ENCODE data around the gene SEPTIN12. TPM values are rescaled to one million over a fixed set of nuclear protein-coding genes. Genes with fewer than 3 reads are reported as not detected.

Gene SEPTIN12
- polyA plus RNA-seq, 1 donor from 2014 or later = 1.8 TPM

DNA sequence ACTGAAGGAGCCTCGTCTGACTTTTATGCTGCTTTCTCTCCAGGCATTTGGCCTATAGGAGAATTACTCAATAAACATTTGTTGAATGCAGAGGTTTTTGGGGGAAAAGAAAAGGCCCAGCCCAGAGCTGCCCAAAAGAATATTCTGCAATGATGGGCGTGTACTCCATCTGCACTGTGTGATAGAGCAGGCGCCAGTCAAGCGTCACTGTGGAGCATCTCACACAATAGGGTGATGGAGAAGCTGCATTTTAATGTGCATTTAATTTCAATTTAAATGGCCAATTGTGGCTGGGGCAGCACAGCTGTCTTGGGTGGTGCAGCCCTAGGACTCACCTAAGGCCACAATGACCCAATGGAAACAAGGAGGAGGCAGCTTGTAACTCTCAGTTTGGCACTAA is 38.4 kb upstream of the SEPTIN12 start:
- Histone ChIP-seq H3K9ac (ENCODE audit: low read length) (no peak overlapping the region), H2AFZ (ENCODE audit: low read depth, low read length) (no peak overlapping the region), H3F3A (ENCODE audit: insufficient read depth, low read length, poor library complexity, severe bottlenecking) (no peaks in the 10 kb centered on the region), H3K36me3 (ENCODE audit: insufficient read depth, low read length) (no peaks in the 10 kb centered on the region), H3K9me3 (ENCODE audit: low read length) (no peaks in the 10 kb centered on the region), H3K9me2 (ENCODE audit: insufficient read depth, low read length) (no peaks in the 10 kb centered on the region), H3K4me3 (ENCODE audit: low read length) (no peak overlapping the region), H3K27me3 (ENCODE audit: insufficient read depth, low read depth, low read length) (no peaks in the 10 kb centered on the region), H3K4me2 (ENCODE audit: low read length) (no peak overlapping the region), H3K27ac (ENCODE audit: low read length) (no peak overlapping the region), H3K79me2 (replicated peaks; ENCODE audit: insufficient read depth, low read length) (no peaks in the 10 kb centered on the region), H4K20me1 (ENCODE audit: insufficient read depth) (no peaks in the 10 kb centered on the region)
- TF ChIP-seq TAF1 (IDR thresholded peaks at IDR 0.05; ENCODE audit: low read depth) (no peak), SMC3 (conservative IDR thresholded peaks at IDR 0.05; ENCODE audit: poor library complexity) (no peak)
- TF ChIP-seq, protein P1, sequence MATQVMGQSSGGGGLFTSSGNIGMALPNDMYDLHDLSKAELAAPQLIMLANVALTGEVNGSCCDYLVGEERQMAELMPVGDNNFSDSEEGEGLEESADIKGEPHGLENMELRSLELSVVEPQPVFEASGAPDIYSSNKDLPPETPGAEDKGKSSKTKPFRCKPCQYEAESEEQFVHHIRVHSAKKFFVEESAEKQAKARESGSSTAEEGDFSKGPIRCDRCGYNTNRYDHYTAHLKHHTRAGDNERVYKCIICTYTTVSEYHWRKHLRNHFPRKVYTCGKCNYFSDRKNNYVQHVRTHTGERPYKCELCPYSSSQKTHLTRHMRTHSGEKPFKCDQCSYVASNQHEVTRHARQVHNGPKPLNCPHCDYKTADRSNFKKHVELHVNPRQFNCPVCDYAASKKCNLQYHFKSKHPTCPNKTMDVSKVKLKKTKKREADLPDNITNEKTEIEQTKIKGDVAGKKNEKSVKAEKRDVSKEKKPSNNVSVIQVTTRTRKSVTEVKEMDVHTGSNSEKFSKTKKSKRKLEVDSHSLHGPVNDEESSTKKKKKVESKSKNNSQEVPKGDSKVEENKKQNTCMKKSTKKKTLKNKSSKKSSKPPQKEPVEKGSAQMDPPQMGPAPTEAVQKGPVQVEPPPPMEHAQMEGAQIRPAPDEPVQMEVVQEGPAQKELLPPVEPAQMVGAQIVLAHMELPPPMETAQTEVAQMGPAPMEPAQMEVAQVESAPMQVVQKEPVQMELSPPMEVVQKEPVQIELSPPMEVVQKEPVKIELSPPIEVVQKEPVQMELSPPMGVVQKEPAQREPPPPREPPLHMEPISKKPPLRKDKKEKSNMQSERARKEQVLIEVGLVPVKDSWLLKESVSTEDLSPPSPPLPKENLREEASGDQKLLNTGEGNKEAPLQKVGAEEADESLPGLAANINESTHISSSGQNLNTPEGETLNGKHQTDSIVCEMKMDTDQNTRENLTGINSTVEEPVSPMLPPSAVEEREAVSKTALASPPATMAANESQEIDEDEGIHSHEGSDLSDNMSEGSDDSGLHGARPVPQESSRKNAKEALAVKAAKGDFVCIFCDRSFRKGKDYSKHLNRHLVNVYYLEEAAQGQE (IDR thresholded peaks at IDR 0.05; ENCODE audit: borderline replicate concordance) = no peak

DNA sequence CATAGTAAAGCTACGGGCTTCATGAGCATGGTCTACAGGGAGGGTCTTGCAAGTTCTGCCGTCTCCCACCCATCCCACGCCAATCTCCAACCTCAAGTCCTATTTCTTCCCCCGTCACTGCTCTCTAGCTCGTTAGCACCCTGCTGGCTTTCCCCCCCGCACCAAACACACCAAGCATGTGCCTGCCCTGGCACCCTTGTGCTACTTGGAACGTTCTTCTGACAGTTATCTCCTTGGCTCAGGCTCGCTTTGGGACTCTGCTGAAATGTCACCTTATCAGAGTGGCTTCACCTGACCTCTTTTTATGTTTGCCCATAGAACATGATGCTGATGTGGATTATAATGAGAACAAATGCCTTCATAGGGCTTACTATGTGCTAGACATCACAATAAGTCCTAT is 37.1 kb upstream of the SEPTIN12 start:
- H3K4me2 ChIP-seq (ENCODE audit: low read length) = no peak overlapping the region
- no peaks in the 10 kb centered on the region for H3K27me3 ChIP-seq (ENCODE audit: insufficient read depth, low read depth, low read length)
- H3K27ac ChIP-seq (ENCODE audit: low read length) = no peak overlapping the region
- no peaks in the 10 kb centered on the region for H3K9me2 ChIP-seq (ENCODE audit: insufficient read depth, low read length)
- no peaks in the 10 kb centered on the region for H3K36me3 ChIP-seq (ENCODE audit: insufficient read depth, low read length)
- H3K79me2 ChIP-seq (replicated peaks; ENCODE audit: insufficient read depth, low read length) = no peaks in the 10 kb centered on the region
- no peaks in the 10 kb centered on the region for H3K9me3 ChIP-seq (ENCODE audit: low read length)
- H3F3A ChIP-seq (ENCODE audit: insufficient read depth, low read length, poor library complexity, severe bottlenecking) = no peaks in the 10 kb centered on the region
- no peaks in the 10 kb centered on the region for H4K20me1 ChIP-seq (ENCODE audit: insufficient read depth)
- TF ChIP-seq MXI1 (conservative IDR thresholded peaks at IDR 0.05; ENCODE audit: poor library complexity, severe bottlenecking) (no peak), SMC3 (conservative IDR thresholded peaks at IDR 0.05; ENCODE audit: poor library complexity) (no peak), TAF1 (IDR thresholded peaks at IDR 0.05; ENCODE audit: low read depth) (no peak), EZH2 (IDR thresholded peaks at IDR 0.05; ENCODE audit: borderline replicate concordance, insufficient read depth, low read length, poor library complexity, severe bottlenecking) (no peak), RAD21 (conservative IDR thresholded peaks at IDR 0.05) (no peak), POLR2AphosphoS5 (IDR thresholded peaks at IDR 0.05) (no peak), EP300 (conservative IDR thresholded peaks at IDR 0.05; ENCODE audit: poor library complexity, severe bottlenecking) (no peak)
- TF ChIP-seq, protein P1 (IDR thresholded peaks at IDR 0.05; ENCODE audit: borderline replicate concordance) = no peak
- TF ChIP-seq, protein P2, sequence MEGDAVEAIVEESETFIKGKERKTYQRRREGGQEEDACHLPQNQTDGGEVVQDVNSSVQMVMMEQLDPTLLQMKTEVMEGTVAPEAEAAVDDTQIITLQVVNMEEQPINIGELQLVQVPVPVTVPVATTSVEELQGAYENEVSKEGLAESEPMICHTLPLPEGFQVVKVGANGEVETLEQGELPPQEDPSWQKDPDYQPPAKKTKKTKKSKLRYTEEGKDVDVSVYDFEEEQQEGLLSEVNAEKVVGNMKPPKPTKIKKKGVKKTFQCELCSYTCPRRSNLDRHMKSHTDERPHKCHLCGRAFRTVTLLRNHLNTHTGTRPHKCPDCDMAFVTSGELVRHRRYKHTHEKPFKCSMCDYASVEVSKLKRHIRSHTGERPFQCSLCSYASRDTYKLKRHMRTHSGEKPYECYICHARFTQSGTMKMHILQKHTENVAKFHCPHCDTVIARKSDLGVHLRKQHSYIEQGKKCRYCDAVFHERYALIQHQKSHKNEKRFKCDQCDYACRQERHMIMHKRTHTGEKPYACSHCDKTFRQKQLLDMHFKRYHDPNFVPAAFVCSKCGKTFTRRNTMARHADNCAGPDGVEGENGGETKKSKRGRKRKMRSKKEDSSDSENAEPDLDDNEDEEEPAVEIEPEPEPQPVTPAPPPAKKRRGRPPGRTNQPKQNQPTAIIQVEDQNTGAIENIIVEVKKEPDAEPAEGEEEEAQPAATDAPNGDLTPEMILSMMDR (IDR thresholded peaks at IDR 0.05; ENCODE audit: poor library complexity, severe bottlenecking) = no peak
- H2AFZ ChIP-seq (ENCODE audit: low read depth, low read length) = no peak overlapping the region
- no peak overlapping the region for H3K9ac ChIP-seq (ENCODE audit: low read length)
- H3K4me3 ChIP-seq (ENCODE audit: low read length) = no peak overlapping the region

All from neural cell (in vitro differentiated cells).